ENCODE results near the gene GNS. TPM values are rescaled to one million over a fixed set of nuclear protein-coding genes. Genes with fewer than 3 reads are reported as not detected.

The GNS gene
- total and polyA plus RNA-seq, 8 donors = 7.1 to 66.0 (median 26.0) TPM

- H3K4me3 ChIP-seq = no peak overlapping the region
- WGBS, 2 donors = 88 to 94% methylated on average over 1 of the region's 1 CpG
- TF ChIP-seq CTCF (IDR thresholded peaks at IDR 0.05) = no peak
- no peaks in the 10 kb centered on the region for H3K4me1 ChIP-seq
- H3K9me3 ChIP-seq = no peaks in the 10 kb centered on the region
- no peak overlapping the region for H3K27ac ChIP-seq
- FAIRE-seq = no peak
- H3K36me3 ChIP-seq = no peaks in the 10 kb centered on the region
- H3K27me3 ChIP-seq = no peaks in the 10 kb centered on the region
- DNase-seq = no peak
- ATAC-seq = no peak
- intact Hi-C loops (cut with DNase I) = loop anchor here in 1 of 3 donors (5.0 kb wide), 1 partner anchor 148 kb away; no protein-coding TSS in a partner anchor
Measured at GRCh38 chr12:64700532-64700931, 58.7 kb downstream of the GNS start.

GRCh38 chr12:64699504-64700115 lies 59.6 kb downstream of the GNS start:
- WGBS, 2 donors = 90% methylated on average over 12 of the region's 12 CpGs
- H3K27ac ChIP-seq = no peak overlapping the region
- ATAC-seq = peak in 1 of 4 donors; percentile 17
- no peaks in the 10 kb centered on the region for H3K27me3 ChIP-seq
- H3K4me3 ChIP-seq = no peak overlapping the region
- no peak for FAIRE-seq
- H3K9me3 ChIP-seq = no peaks in the 10 kb centered on the region
- DNase-seq = no peak
- H3K4me1 ChIP-seq = no peaks in the 10 kb centered on the region
- no peaks in the 10 kb centered on the region for H3K36me3 ChIP-seq
- intact Hi-C loops (cut with DNase I) = loop anchor here in 2 of 3 donors (5.0 kb wide), 1 partner anchor 147 kb away; no protein-coding TSS in a partner anchor
- TF ChIP-seq CTCF (IDR thresholded peaks at IDR 0.05) = no peak

GRCh38 chr12:64696080-64696741 lies 63.0 kb downstream of the GNS start:
- DNase-seq = no peak
- H3K4me1 ChIP-seq = no peaks in the 10 kb centered on the region

GRCh38 chr12:64695550-64695949 lies 63.7 kb downstream of the GNS start:
- H3K36me3 ChIP-seq = no peaks in the 10 kb centered on the region
- 78 to 84% methylated on average over 5 of the region's 5 CpGs for WGBS, 2 donors
- intact Hi-C loops (cut with DNase I) = loop anchor here in 1 of 3 donors (5.0 kb wide), 1 partner anchor 143 kb away; no protein-coding TSS in a partner anchor
- H3K9me3 ChIP-seq = no peaks in the 10 kb centered on the region
- no peak for ATAC-seq
- H3K27me3 ChIP-seq = no peaks in the 10 kb centered on the region
- DNase-seq = no peak
- FAIRE-seq = no peak
- no peak for TF ChIP-seq CTCF (IDR thresholded peaks at IDR 0.05)
- no peak overlapping the region for H3K4me3 ChIP-seq
- no peaks in the 10 kb centered on the region for H3K4me1 ChIP-seq
- no peak overlapping the region for H3K27ac ChIP-seq

More at GRCh38 chr12:64696080-64696741, 63.0 kb downstream of the GNS start:
- WGBS, 2 donors = 37 to 38% methylated on average over 1 of the region's 1 CpG
- intact Hi-C loops (cut with DNase I) = loop anchor here in 1 of 3 donors (5.0 kb wide), 1 partner anchor 144 kb away; no protein-coding TSS in a partner anchor
- Histone ChIP-seq H3K36me3 (no peaks in the 10 kb centered on the region), H3K27ac (no peak overlapping the region), H3K4me3 (no peak overlapping the region), H3K9me3 (no peaks in the 10 kb centered on the region), H3K27me3 (no peaks in the 10 kb centered on the region)
- FAIRE-seq = no peak
- peak in 3 of 4 donors; percentile 29 to 51 (median 31) for ATAC-seq
- no peak for TF ChIP-seq CTCF (IDR thresholded peaks at IDR 0.05)

Data from pancreas (tissue), 10 donors.